AG10803 (cell line): ENCODE measurements around the gene TWSG1.
"Not testable (repeated sequence)": the region's sequence is repeated elsewhere in the genome, so short reads cannot be mapped to it uniquely, and the experiment has no call there.

Experiments
- DNase-seq: peaks from one replicate; pipeline ENCODE4 v3.0.0; 2010; ENCODE audit warnings: low read depth
- H3K4me3 ChIP-seq: 2 replicates; pipeline ENCODE4 v1.5.1; 2011; ENCODE audit warnings: mild to moderate bottlenecking, low read length, control low read depth
- TF ChIP-seq, protein P1 (sequence below): conservative IDR thresholded peaks from 2 replicates; pipeline ENCODE4 v1.5.1; 2011; ENCODE audit warnings: mild to moderate bottlenecking, low read length, control low read depth, inconsistent platforms

TWSG1 gene

GRCh38 chr18:9362869-9363268 is 28.3 kb downstream of the TWSG1 start:
- peak; percentile 21 for DNase-seq
- TF ChIP-seq, protein P1, sequence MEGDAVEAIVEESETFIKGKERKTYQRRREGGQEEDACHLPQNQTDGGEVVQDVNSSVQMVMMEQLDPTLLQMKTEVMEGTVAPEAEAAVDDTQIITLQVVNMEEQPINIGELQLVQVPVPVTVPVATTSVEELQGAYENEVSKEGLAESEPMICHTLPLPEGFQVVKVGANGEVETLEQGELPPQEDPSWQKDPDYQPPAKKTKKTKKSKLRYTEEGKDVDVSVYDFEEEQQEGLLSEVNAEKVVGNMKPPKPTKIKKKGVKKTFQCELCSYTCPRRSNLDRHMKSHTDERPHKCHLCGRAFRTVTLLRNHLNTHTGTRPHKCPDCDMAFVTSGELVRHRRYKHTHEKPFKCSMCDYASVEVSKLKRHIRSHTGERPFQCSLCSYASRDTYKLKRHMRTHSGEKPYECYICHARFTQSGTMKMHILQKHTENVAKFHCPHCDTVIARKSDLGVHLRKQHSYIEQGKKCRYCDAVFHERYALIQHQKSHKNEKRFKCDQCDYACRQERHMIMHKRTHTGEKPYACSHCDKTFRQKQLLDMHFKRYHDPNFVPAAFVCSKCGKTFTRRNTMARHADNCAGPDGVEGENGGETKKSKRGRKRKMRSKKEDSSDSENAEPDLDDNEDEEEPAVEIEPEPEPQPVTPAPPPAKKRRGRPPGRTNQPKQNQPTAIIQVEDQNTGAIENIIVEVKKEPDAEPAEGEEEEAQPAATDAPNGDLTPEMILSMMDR = no peak
- no peak overlapping the region for H3K4me3 ChIP-seq

GRCh38 chr18:9364242-9364641 is 29.7 kb downstream of the TWSG1 start:
- H3K4me3 ChIP-seq = no peak overlapping the region
- TF ChIP-seq, protein P1 = no peak
- no peak for DNase-seq

GRCh38 chr18:9365406-9365805 is 30.8 kb downstream of the TWSG1 start:
- TF ChIP-seq, protein P1 = no peak
- DNase-seq = no peak
- H3K4me3 ChIP-seq = no peak overlapping the region

DNA sequence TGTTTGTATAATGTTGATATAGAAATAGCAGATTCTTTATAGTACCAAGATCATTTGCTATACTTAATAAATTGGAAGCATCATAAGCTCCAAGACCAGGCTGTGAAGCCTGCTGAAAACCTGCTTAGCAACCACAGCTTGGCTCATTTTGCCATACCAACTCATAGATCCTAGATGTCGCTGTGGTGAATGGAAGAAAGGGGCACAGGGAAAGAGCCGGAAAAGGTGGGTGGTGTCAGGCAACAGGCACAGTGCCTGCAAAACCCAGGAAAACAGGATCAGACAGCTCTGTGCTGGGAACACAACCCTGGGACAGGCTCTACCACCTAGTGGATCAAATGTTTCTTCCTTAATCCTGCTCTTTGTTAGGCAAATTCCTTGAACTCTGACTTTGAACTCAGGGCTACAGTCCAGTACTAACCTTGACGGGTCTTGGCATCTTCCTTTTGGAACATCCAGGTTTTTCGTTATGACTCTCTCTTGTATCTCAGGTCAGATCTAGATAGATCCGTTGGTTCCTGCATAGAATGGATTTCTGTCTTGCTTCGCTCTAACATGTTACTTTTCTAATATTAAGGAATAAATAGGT is 31.6 kb downstream of the TWSG1 start:
- DNase-seq = peak; percentile 60
- TF ChIP-seq, protein P1 = peak; percentile 53
- no peak overlapping the region for H3K4me3 ChIP-seq

DNA sequence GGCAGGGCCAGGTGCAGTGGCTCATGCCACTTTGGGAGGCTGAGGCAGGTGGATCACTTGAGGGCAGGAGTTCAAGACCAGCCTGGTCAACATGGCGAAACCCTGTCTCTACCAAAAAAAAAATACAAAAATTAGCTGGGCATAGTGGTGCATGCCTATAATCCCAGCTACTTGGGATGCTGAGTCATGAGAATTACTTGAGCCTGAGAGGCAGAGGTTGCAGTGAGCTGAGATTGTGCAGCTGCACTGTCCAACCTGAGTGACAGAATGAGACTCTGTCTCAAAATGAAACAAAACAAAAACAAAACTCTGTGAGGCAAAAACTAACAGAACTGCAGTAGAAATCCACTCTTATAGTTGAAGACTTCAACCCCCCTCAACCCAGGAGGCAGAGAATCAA is 38.7 kb downstream of the TWSG1 start:
- DNase-seq, H3K4me3 ChIP-seq: not testable (repeated sequence)

- DNase-seq = no peak
- TF ChIP-seq, protein P1 = no peak
- H3K4me3 ChIP-seq = no peak overlapping the region
Observed at GRCh38 chr18:9379118-9379517, 44.5 kb downstream of the TWSG1 start.

DNA sequence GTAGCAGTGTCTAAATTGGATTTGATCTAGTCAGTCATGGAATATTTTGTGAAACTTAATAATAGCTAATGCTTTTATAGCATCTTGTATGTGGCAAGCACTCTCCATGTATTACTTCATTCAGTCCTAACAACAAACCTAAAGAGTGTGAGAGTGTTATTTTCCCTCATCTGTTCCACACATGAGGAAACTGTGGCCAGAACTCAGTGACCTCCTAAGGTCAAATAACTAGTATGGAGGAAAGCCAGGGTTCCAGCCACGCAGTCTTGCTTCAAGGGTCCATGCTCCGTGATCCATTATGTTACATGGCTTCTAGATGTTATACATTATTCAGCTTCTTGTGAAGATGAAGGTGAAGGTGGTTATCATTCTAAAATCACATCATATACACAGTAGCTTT is 45.5 kb downstream of the TWSG1 start:
- TF ChIP-seq, protein P1 = no peak
- H3K4me3 ChIP-seq = no peak overlapping the region
- peak; percentile 90 for DNase-seq
